Measurements from ENCODE around the gene CFAP54.

Gene CFAP54

GRCh38 chr12:96472384-96472783, 17.0 kb upstream of the CFAP54 start:
- no peaks in the 10 kb centered on the region for H3K79me2 ChIP-seq (ENCODE audit: control insufficient read depth, low read length)
- H3F3A ChIP-seq (ENCODE audit: control insufficient read depth, insufficient read depth), result no peaks in the 10 kb centered on the region
- H3K9me3 ChIP-seq (ENCODE audit: control insufficient read depth, insufficient read depth, low read length), result 0 out of 2 replicates have a peak, but pooled peaks cover 2% of the 10 kb centered on the region
- TF ChIP-seq EZH2phosphoT487 (IDR thresholded peaks at IDR 0.05; ENCODE audit: borderline replicate concordance, low read length) (no peak), CTCF (IDR thresholded peaks at IDR 0.05; ENCODE audit: low read depth, low read length, poor library complexity, severe bottlenecking) (no peak)
- no peak overlapping the region for H3K4me3 ChIP-seq (ENCODE audit: low read length)
- H3K27ac ChIP-seq (ENCODE audit: low read depth, low read length), result no peak overlapping the region
- no peaks in the 10 kb centered on the region for H3K9me2 ChIP-seq (replicated peaks; ENCODE audit: control insufficient read depth, low read length)
- H3K4me1 ChIP-seq (ENCODE audit: control insufficient read depth, low read length), result no peaks in the 10 kb centered on the region
- H3K27me3 ChIP-seq (ENCODE audit: control insufficient read depth, low read length), result no peaks in the 10 kb centered on the region
- no peaks in the 10 kb centered on the region for H3K36me3 ChIP-seq (ENCODE audit: control insufficient read depth, low read length)
- no peaks in the 10 kb centered on the region for H4K20me1 ChIP-seq (ENCODE audit: control insufficient read depth, insufficient read depth, low read depth, low read length)
- H3K4me2 ChIP-seq (ENCODE audit: low read length), result no peak overlapping the region

- Histone ChIP-seq H3K79me2 (ENCODE audit: control insufficient read depth, low read length) (no peaks in the 10 kb centered on the region), H3K9me3 (ENCODE audit: control insufficient read depth, insufficient read depth, low read length) (0 out of 2 replicates have a peak, but pooled peaks cover 2% of the 10 kb centered on the region), H3K36me3 (ENCODE audit: control insufficient read depth, low read length) (no peaks in the 10 kb centered on the region), H3K27me3 (ENCODE audit: control insufficient read depth, low read length) (no peaks in the 10 kb centered on the region), H3F3A (ENCODE audit: control insufficient read depth, insufficient read depth) (no peaks in the 10 kb centered on the region), H4K20me1 (ENCODE audit: control insufficient read depth, insufficient read depth, low read depth, low read length) (no peaks in the 10 kb centered on the region), H3K4me3 (ENCODE audit: low read length) (no peak overlapping the region), H3K4me2 (ENCODE audit: low read length) (no peak overlapping the region), H3K27ac (ENCODE audit: low read depth, low read length) (no peak overlapping the region), H3K9me2 (replicated peaks; ENCODE audit: control insufficient read depth, low read length) (no peaks in the 10 kb centered on the region), H3K4me1 (ENCODE audit: control insufficient read depth, low read length) (no peaks in the 10 kb centered on the region)
- no peak for TF ChIP-seq EZH2phosphoT487 (IDR thresholded peaks at IDR 0.05; ENCODE audit: borderline replicate concordance, low read length)
- no peak for TF ChIP-seq CTCF (IDR thresholded peaks at IDR 0.05; ENCODE audit: low read depth, low read length, poor library complexity, severe bottlenecking)
Observed at GRCh38 chr12:96473394-96474093, 15.8 kb upstream of the CFAP54 start.

GRCh38 chr12:96474206-96474605, 15.2 kb upstream of the CFAP54 start:
- Histone ChIP-seq H3K4me1 (ENCODE audit: control insufficient read depth, low read length) (no peaks in the 10 kb centered on the region), H3K27me3 (ENCODE audit: control insufficient read depth, low read length) (no peaks in the 10 kb centered on the region), H3F3A (ENCODE audit: control insufficient read depth, insufficient read depth) (no peaks in the 10 kb centered on the region), H3K4me2 (ENCODE audit: low read length) (no peak overlapping the region), H3K79me2 (ENCODE audit: control insufficient read depth, low read length) (no peaks in the 10 kb centered on the region), H3K4me3 (ENCODE audit: low read length) (no peak overlapping the region), H3K36me3 (ENCODE audit: control insufficient read depth, low read length) (no peaks in the 10 kb centered on the region), H3K9me3 (ENCODE audit: control insufficient read depth, insufficient read depth, low read length) (0 out of 2 replicates have a peak, but pooled peaks cover 2% of the 10 kb centered on the region), H3K27ac (ENCODE audit: low read depth, low read length) (no peak overlapping the region), H3K9me2 (replicated peaks; ENCODE audit: control insufficient read depth, low read length) (no peaks in the 10 kb centered on the region), H4K20me1 (ENCODE audit: control insufficient read depth, insufficient read depth, low read depth, low read length) (no peaks in the 10 kb centered on the region)
- TF ChIP-seq EZH2phosphoT487 (IDR thresholded peaks at IDR 0.05; ENCODE audit: borderline replicate concordance, low read length) (no peak), CTCF (IDR thresholded peaks at IDR 0.05; ENCODE audit: low read depth, low read length, poor library complexity, severe bottlenecking) (no peak)
